ENCODE data around the gene SCAPER.

Gene SCAPER, protein sequence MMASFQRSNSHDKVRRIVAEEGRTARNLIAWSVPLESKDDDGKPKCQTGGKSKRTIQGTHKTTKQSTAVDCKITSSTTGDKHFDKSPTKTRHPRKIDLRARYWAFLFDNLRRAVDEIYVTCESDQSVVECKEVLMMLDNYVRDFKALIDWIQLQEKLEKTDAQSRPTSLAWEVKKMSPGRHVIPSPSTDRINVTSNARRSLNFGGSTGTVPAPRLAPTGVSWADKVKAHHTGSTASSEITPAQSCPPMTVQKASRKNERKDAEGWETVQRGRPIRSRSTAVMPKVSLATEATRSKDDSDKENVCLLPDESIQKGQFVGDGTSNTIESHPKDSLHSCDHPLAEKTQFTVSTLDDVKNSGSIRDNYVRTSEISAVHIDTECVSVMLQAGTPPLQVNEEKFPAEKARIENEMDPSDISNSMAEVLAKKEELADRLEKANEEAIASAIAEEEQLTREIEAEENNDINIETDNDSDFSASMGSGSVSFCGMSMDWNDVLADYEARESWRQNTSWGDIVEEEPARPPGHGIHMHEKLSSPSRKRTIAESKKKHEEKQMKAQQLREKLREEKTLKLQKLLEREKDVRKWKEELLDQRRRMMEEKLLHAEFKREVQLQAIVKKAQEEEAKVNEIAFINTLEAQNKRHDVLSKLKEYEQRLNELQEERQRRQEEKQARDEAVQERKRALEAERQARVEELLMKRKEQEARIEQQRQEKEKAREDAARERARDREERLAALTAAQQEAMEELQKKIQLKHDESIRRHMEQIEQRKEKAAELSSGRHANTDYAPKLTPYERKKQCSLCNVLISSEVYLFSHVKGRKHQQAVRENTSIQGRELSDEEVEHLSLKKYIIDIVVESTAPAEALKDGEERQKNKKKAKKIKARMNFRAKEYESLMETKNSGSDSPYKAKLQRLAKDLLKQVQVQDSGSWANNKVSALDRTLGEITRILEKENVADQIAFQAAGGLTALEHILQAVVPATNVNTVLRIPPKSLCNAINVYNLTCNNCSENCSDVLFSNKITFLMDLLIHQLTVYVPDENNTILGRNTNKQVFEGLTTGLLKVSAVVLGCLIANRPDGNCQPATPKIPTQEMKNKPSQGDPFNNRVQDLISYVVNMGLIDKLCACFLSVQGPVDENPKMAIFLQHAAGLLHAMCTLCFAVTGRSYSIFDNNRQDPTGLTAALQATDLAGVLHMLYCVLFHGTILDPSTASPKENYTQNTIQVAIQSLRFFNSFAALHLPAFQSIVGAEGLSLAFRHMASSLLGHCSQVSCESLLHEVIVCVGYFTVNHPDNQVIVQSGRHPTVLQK (N-terminal part only)

GRCh38 chr15:76905013-76905839, at the start of gene SCAPER:
TSS of gene SCAPER (minus strand) at chr15:76905340. CDS start at chr15:76883817, 21,523 bp downstream.
- Histone ChIP-seq H3K36me3 (no peaks in the 10 kb centered on the region), H3K4me3 (ENCODE audit: low read depth, low read length) (peak within 1 kb of the TSS; percentile 81), H3K27ac (peak within 1 kb of the TSS; percentile 91), H3K9me3 (ENCODE audit: severe bottlenecking) (no peaks in the 10 kb centered on the region), H3K27me3 (ENCODE audit: insufficient read depth, low read depth, severe bottlenecking) (no peaks in the 10 kb centered on the region)
- DNase-seq, result peak; percentile 96
- TF ChIP-seq, protein P1, sequence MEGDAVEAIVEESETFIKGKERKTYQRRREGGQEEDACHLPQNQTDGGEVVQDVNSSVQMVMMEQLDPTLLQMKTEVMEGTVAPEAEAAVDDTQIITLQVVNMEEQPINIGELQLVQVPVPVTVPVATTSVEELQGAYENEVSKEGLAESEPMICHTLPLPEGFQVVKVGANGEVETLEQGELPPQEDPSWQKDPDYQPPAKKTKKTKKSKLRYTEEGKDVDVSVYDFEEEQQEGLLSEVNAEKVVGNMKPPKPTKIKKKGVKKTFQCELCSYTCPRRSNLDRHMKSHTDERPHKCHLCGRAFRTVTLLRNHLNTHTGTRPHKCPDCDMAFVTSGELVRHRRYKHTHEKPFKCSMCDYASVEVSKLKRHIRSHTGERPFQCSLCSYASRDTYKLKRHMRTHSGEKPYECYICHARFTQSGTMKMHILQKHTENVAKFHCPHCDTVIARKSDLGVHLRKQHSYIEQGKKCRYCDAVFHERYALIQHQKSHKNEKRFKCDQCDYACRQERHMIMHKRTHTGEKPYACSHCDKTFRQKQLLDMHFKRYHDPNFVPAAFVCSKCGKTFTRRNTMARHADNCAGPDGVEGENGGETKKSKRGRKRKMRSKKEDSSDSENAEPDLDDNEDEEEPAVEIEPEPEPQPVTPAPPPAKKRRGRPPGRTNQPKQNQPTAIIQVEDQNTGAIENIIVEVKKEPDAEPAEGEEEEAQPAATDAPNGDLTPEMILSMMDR (IDR thresholded peaks at IDR 0.05; ENCODE audit: low read depth, low read length), result 0 out of 2 replicates have a peak, but pooled peaks have one; percentile 2

GRCh38 chr15:76954744-76955143, 49.6 kb upstream of the SCAPER start:
- TF ChIP-seq, protein P1 (IDR thresholded peaks at IDR 0.05; ENCODE audit: low read depth, low read length), result no peak
- no peak for DNase-seq
- no peak overlapping the region for H3K27ac ChIP-seq
- no peaks in the 10 kb centered on the region for H3K9me3 ChIP-seq (ENCODE audit: severe bottlenecking)
- no peaks in the 10 kb centered on the region for H3K27me3 ChIP-seq (ENCODE audit: insufficient read depth, low read depth, severe bottlenecking)
- peaks cover 9% of the 10 kb centered on the region for H3K36me3 ChIP-seq
- H3K4me3 ChIP-seq (ENCODE audit: low read depth, low read length), result no peak overlapping the region

DNA sequence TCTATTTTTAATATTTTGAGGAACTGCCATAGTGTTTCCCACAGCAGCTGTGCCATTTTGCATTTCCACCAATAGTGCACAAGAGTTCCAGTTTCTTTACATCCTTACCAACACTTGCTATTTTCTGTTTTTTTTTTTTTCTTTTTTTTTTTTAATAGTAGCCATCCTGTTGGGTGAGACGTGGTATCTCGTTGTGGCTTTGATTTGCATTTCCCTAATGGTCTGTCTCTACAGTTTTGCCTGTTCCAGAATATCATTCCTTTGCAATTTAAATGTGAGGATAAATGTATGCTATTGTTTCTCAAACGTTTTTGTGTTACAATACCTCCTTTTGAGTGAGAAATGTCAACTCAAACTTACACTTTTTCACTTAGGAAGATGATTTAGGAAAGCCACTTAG, 48.8 kb upstream of the SCAPER start:
- Histone ChIP-seq H3K9me3 (ENCODE audit: severe bottlenecking) (no peaks in the 10 kb centered on the region), H3K4me3 (ENCODE audit: low read depth, low read length) (no peak overlapping the region), H3K27ac (no peak overlapping the region), H3K27me3 (ENCODE audit: insufficient read depth, low read depth, severe bottlenecking) (no peaks in the 10 kb centered on the region), H3K36me3 (peaks cover 14% of the 10 kb centered on the region)
- TF ChIP-seq, protein P1 (IDR thresholded peaks at IDR 0.05; ENCODE audit: low read depth, low read length), result no peak
- no peak for DNase-seq

- DNase-seq, result no peak
- H3K27me3 ChIP-seq (ENCODE audit: insufficient read depth, low read depth, severe bottlenecking), result no peaks in the 10 kb centered on the region
- no peak overlapping the region for H3K27ac ChIP-seq
- H3K4me3 ChIP-seq (ENCODE audit: low read depth, low read length), result no peak overlapping the region
- peaks cover 30% of the 10 kb centered on the region for H3K36me3 ChIP-seq
- H3K9me3 ChIP-seq (ENCODE audit: severe bottlenecking), result no peaks in the 10 kb centered on the region
- TF ChIP-seq, protein P1 (IDR thresholded peaks at IDR 0.05; ENCODE audit: low read depth, low read length), result no peak
Observed at GRCh38 chr15:76951220-76951619, 46.1 kb upstream of the SCAPER start.

DNA sequence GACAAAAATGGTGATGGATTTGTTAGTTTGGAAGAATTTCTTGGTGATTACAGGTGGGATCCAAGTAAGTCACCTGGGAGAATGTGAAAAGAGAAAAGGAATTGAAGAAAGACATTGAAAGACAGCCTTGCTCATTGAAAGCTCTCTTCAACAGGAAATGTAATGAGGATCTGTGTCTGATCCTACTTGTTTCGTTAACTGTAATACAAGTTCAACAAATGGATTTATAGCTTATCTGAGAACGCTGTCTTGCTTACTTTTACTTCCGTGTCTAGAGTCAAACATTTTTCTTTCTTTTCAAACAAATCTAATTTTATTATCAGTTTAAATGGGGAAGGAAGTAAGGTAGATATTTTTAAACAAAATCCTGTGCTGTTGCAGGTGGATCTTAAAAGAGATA, 42.3 kb upstream of the SCAPER start:
- H3K27ac ChIP-seq, result no peak overlapping the region
- H3K9me3 ChIP-seq (ENCODE audit: severe bottlenecking), result no peaks in the 10 kb centered on the region
- TF ChIP-seq, protein P1 (IDR thresholded peaks at IDR 0.05; ENCODE audit: low read depth, low read length), result no peak
- H3K36me3 ChIP-seq, result peaks cover 60% of the 10 kb centered on the region
- DNase-seq, result no peak
- H3K27me3 ChIP-seq (ENCODE audit: insufficient read depth, low read depth, severe bottlenecking), result no peaks in the 10 kb centered on the region
- H3K4me3 ChIP-seq (ENCODE audit: low read depth, low read length), result no peak overlapping the region
